ENCODE data around the gene CFD.

Gene CFD

GRCh38 chr19:912181-913079, 53.0 kb downstream of the CFD start:
- TF ChIP-seq CTCF (IDR thresholded peaks at IDR 0.05; ENCODE audit: borderline replicate concordance, insufficient read depth, low read depth, low read length), result no peak
- peak overlapping the region; percentile 76 for H3K4me3 ChIP-seq (ENCODE audit: low read depth, low read length)
